Neural cell (in vitro differentiated cells): ENCODE results near the gene CLEC20A. TPM values are rescaled to one million over a fixed set of nuclear protein-coding genes. Genes with fewer than 3 reads are reported as not detected.

Source experiments
- H2AFZ ChIP-seq: fragments of 200-600, 300-800 bp; sonication (generic), shearing (Covaris generic); 2 replicates; pipeline ENCODE4 v1.6.0; 2014; ENCODE audit warnings: low read depth, mild to moderate bottlenecking, antibody characterized with exemption, low read length, moderate library complexity
- H3F3A ChIP-seq: fragments of 200-600 bp; shearing (Covaris generic); 2 replicates; pipeline ENCODE4 v1.6.1; 2016; ENCODE audit warnings: mild to moderate bottlenecking, moderate library complexity, mixed read lengths, antibody characterized with exemption, low read length; ENCODE audit not compliant: insufficient read depth, poor library complexity, severe bottlenecking
- H3K27ac ChIP-seq: fragments of 200-600, 300-800 bp; sonication (generic), shearing (Covaris generic); 2 replicates; pipeline ENCODE4 v1.5.1; 2014; ENCODE audit warnings: mild to moderate bottlenecking, low read length, moderate library complexity
- H3K27me3 ChIP-seq: fragments of 300-800, 200-600 bp; sonication (generic), shearing (Covaris generic); 2 replicates; pipeline ENCODE4 v1.6.0; 2014; ENCODE audit warnings: mild to moderate bottlenecking, low read depth, low read length, moderate library complexity; ENCODE audit not compliant: insufficient read depth
- H3K36me3 ChIP-seq: fragments of 300-800, 200-600 bp; sonication (generic), shearing (Covaris generic); 2 replicates; pipeline ENCODE4 v1.5.1; 2014; ENCODE audit warnings: mild to moderate bottlenecking, antibody characterized with exemption, low read length, moderate library complexity; ENCODE audit not compliant: insufficient read depth
- H3K4me2 ChIP-seq: fragments of 300-800, 200-600 bp; sonication (generic), shearing (Covaris generic); 2 replicates; pipeline ENCODE4 v1.6.0; 2014; ENCODE audit warnings: mild to moderate bottlenecking, low read length
- H3K4me3 ChIP-seq: fragments of 300-800, 200-600 bp; sonication (generic), shearing (Covaris generic); 2 replicates; pipeline ENCODE4 v1.5.1; 2014; ENCODE audit warnings: mild to moderate bottlenecking, low read length, moderate library complexity
- H3K79me2 ChIP-seq: fragments of 200-600 bp; shearing (Covaris generic); replicated peaks from 2 replicates; pipeline ENCODE4 v1.6.0; 2014; ENCODE audit warnings: mild to moderate bottlenecking, low read length, moderate library complexity; ENCODE audit not compliant: insufficient read depth
- H3K9ac ChIP-seq: fragments of 300-800, 200-600 bp; sonication (generic), shearing (Covaris generic); 2 replicates; pipeline ENCODE4 v1.6.1; 2016; ENCODE audit warnings: mild to moderate bottlenecking, low read length, mixed read lengths
- H3K9me2 ChIP-seq: fragments of 200-600 bp; shearing (Covaris generic); 2 replicates; pipeline ENCODE4 v1.6.1; 2016; ENCODE audit warnings: mild to moderate bottlenecking, low read length, mixed read lengths; ENCODE audit not compliant: insufficient read depth
- H3K9me3 ChIP-seq: fragments of 200-600, 300-800 bp; sonication (generic), shearing (Covaris generic); 2 replicates; pipeline ENCODE4 v1.6.1; 2016; ENCODE audit warnings: mild to moderate bottlenecking, mixed run types, low read length, moderate library complexity, mixed read lengths
- H4K20me1 ChIP-seq: fragments of 200-600 bp; shearing (Covaris generic); 2 replicates; pipeline ENCODE4 v1.6.1; 2016; ENCODE audit warnings: mild to moderate bottlenecking, mixed run types; ENCODE audit not compliant: insufficient read depth
- CTCF ChIP-seq: fragments of 450-650 bp; IDR thresholded peaks from 2 replicates; pipeline ENCODE4 v1.5.1; 2014; ENCODE audit warnings: antibody characterized with exemption, mild to moderate bottlenecking, moderate library complexity; ENCODE audit not compliant: poor library complexity, severe bottlenecking
- EP300 ChIP-seq: fragments of 450-650 bp; conservative IDR thresholded peaks from 2 replicates; pipeline ENCODE4 v1.6.1; 2014; ENCODE audit warnings: antibody characterized with exemption, mild to moderate bottlenecking, moderate library complexity; ENCODE audit not compliant: poor library complexity, severe bottlenecking
- EZH2 ChIP-seq: fragments of 200-600, 300-800 bp; shearing (Covaris generic), sonication (generic); IDR thresholded peaks from 2 replicates; pipeline ENCODE4 v1.6.1; 2014; ENCODE audit warnings: antibody characterized with exemption, low read length, borderline replicate concordance, mild to moderate bottlenecking; ENCODE audit not compliant: insufficient read depth, poor library complexity, severe bottlenecking
- RAD21 ChIP-seq: fragments of 450-650 bp; conservative IDR thresholded peaks from 2 replicates; pipeline ENCODE4 v1.6.1; 2014; ENCODE audit warnings: antibody characterized with exemption, mild to moderate bottlenecking, moderate library complexity
- REST ChIP-seq: IDR thresholded peaks from 2 replicates; pipeline ENCODE4 v1.6.1; 2012; ENCODE audit warnings: borderline replicate concordance
- SMC3 ChIP-seq: fragments of 450-650 bp; conservative IDR thresholded peaks from 2 replicates; pipeline ENCODE4 v1.6.1; 2014; ENCODE audit warnings: antibody characterized with exemption, mild to moderate bottlenecking, moderate library complexity; ENCODE audit not compliant: poor library complexity
- polyA plus RNA-seq: library from polyadenylated mRNA; depleted of rRNA; stranded (reverse); fragments of >200 nt; gene quantifications from 2 replicates; pipeline ENCODE4 v1.2.3, GENCODE V29; 2014

CLEC20A gene
- polyA plus RNA-seq, 1 donor from 2014 or later = 0.78 TPM

GRCh38 chr1:178456472-178456871 lies 40.3 kb downstream of the CLEC20A start:
- no peaks in the 10 kb centered on the region for H3K27me3 ChIP-seq
- H3K4me3 ChIP-seq = no peak overlapping the region
- no peak overlapping the region for H3K9ac ChIP-seq
- H3K4me2 ChIP-seq = no peak overlapping the region
- peaks cover 7% of the 10 kb centered on the region for H3K36me3 ChIP-seq
- no peaks in the 10 kb centered on the region for H3K79me2 ChIP-seq
- TF ChIP-seq CTCF (no peak), SMC3 (no peak), EZH2 (no peak), RAD21 (no peak)
- H3F3A ChIP-seq = no peaks in the 10 kb centered on the region
- H3K9me2 ChIP-seq = no peaks in the 10 kb centered on the region
- H3K27ac ChIP-seq = no peak overlapping the region
- H4K20me1 ChIP-seq = no peaks in the 10 kb centered on the region
- no peaks in the 10 kb centered on the region for H3K9me3 ChIP-seq
- no peak overlapping the region for H2AFZ ChIP-seq

GRCh38 chr1:178452013-178452412 lies 44.8 kb downstream of the CLEC20A start:
- TF ChIP-seq RAD21 (no peak), EP300 (no peak)

GRCh38 chr1:178451529-178451928 lies 45.2 kb downstream of the CLEC20A start:
- no peaks in the 10 kb centered on the region for H3K27me3 ChIP-seq
- H3K9me2 ChIP-seq = no peaks in the 10 kb centered on the region
- no peaks in the 10 kb centered on the region for H3F3A ChIP-seq
- no peak overlapping the region for H3K4me2 ChIP-seq
- H3K27ac ChIP-seq = no peak overlapping the region
- no peak overlapping the region for H3K4me3 ChIP-seq
- no peaks in the 10 kb centered on the region for H3K9me3 ChIP-seq
- no peak overlapping the region for H2AFZ ChIP-seq
- no peaks in the 10 kb centered on the region for H3K79me2 ChIP-seq
- H3K9ac ChIP-seq = no peak overlapping the region
- TF ChIP-seq EP300 (no peak), EZH2 (no peak), CTCF (no peak), REST (no peak)
- no peaks in the 10 kb centered on the region for H3K36me3 ChIP-seq
- H4K20me1 ChIP-seq = no peaks in the 10 kb centered on the region

More at GRCh38 chr1:178452013-178452412, 44.8 kb downstream of the CLEC20A start:
- no peak overlapping the region for H3K9ac ChIP-seq
- H3K4me2 ChIP-seq = no peak overlapping the region
- no peak overlapping the region for H2AFZ ChIP-seq
- no peaks in the 10 kb centered on the region for H3K79me2 ChIP-seq
- no peaks in the 10 kb centered on the region for H4K20me1 ChIP-seq
- H3K4me3 ChIP-seq = no peak overlapping the region
- H3F3A ChIP-seq = no peaks in the 10 kb centered on the region
- H3K27ac ChIP-seq = no peak overlapping the region
- no peaks in the 10 kb centered on the region for H3K9me2 ChIP-seq
- no peaks in the 10 kb centered on the region for H3K36me3 ChIP-seq
- no peaks in the 10 kb centered on the region for H3K9me3 ChIP-seq
- no peaks in the 10 kb centered on the region for H3K27me3 ChIP-seq
